SK-N-SH treated with all-trans-retinoic acid at 6 μM for 48 hours (cell line): ENCODE data around the gene AKT1S1.

Experiments used
- ARNTL ChIP-seq: fragments of 450-650 bp; formaldehyde crosslinking; IDR thresholded peaks from 2 replicates; pipeline ENCODE4 v1.5.0; 2020; ENCODE audit warnings: low read depth, mild to moderate bottlenecking, moderate library complexity, borderline replicate concordance
- CREB5 ChIP-seq: fragments of 250-450 bp; sonication (Bioruptor Pico); IDR thresholded peaks from 2 replicates; pipeline ENCODE4 v1.5.1; 2020; ENCODE audit warnings: low read depth, mild to moderate bottlenecking, moderate library complexity
- ISL1 ChIP-seq: fragments of 250-450 bp; sonication (Bioruptor Pico); IDR thresholded peaks from 2 replicates; pipeline ENCODE4 v2.1.2; 2022; ENCODE audit warnings: mild to moderate bottlenecking, moderate library complexity
- PATZ1 ChIP-seq: fragments of 250-450 bp; sonication (Bioruptor Pico); IDR thresholded peaks from 2 replicates; pipeline ENCODE4 v1.8.0; 2020; ENCODE audit warnings: mild to moderate bottlenecking, moderate library complexity, borderline replicate concordance
- TCF4 ChIP-seq: fragments of 250-450 bp; sonication (Bioruptor Pico); IDR thresholded peaks from 2 replicates; pipeline ENCODE4 v1.8.0; 2021; ENCODE audit warnings: mild to moderate bottlenecking, moderate library complexity, borderline replicate concordance
- TOX ChIP-seq: fragments of 250-450 bp; sonication (Bioruptor Pico); IDR thresholded peaks from 2 replicates; pipeline ENCODE4 v1.8.0; 2021; ENCODE audit warnings: mild to moderate bottlenecking, moderate library complexity, borderline replicate concordance
- ZFP3 ChIP-seq: fragments of 250-450 bp; sonication (Bioruptor Pico); IDR thresholded peaks from 2 replicates; pipeline ENCODE4 v1.5.0; 2020; ENCODE audit warnings: mild to moderate bottlenecking, moderate library complexity
- ZFP30 ChIP-seq: fragments of 450-650 bp; formaldehyde crosslinking; IDR thresholded peaks from 2 replicates; pipeline ENCODE4 v1.5.0; 2022; ENCODE audit warnings: mild to moderate bottlenecking, moderate library complexity
- ZNF565 ChIP-seq: fragments of 450-650 bp; formaldehyde crosslinking; conservative IDR thresholded peaks from 2 replicates; pipeline ENCODE4 v1.5.0; 2020; ENCODE audit warnings: low read depth, mild to moderate bottlenecking, moderate library complexity
- ZNF70 ChIP-seq: fragments of 450-650 bp; formaldehyde crosslinking; IDR thresholded peaks from 2 replicates; pipeline ENCODE4 v1.5.0; 2020; ENCODE audit warnings: mild to moderate bottlenecking, moderate library complexity

GRCh38 chr19:49887665-49888509 is 10.7 kb upstream of the AKT1S1 start:
- TF ChIP-seq ARNTL = no peak
- TF ChIP-seq ZFP30 (CRISPR knock-in tag) = no peak
- no peak for TF ChIP-seq TCF4
- no peak for TF ChIP-seq ZFP3 (CRISPR knock-in tag)
- TF ChIP-seq TOX = no peak
- TF ChIP-seq ZNF565 (CRISPR knock-in tag) = no peak
- no peak for TF ChIP-seq ISL1 (CRISPR knock-in tag)
- TF ChIP-seq ZNF70 (CRISPR knock-in tag) = no peak
- no peak for TF ChIP-seq CREB5 (CRISPR knock-in tag)
- TF ChIP-seq PATZ1 (CRISPR knock-in tag) = no peak
